ENCODE results near the gene TMEM39A. TPM values are rescaled to one million over a fixed set of nuclear protein-coding genes. Genes with fewer than 3 reads are reported as not detected.

Gene TMEM39A
- total and polyA plus RNA-seq, 2 of the 4 experiments (the other 2 are of a cell fraction) = 29.6 to 117 TPM

DNA sequence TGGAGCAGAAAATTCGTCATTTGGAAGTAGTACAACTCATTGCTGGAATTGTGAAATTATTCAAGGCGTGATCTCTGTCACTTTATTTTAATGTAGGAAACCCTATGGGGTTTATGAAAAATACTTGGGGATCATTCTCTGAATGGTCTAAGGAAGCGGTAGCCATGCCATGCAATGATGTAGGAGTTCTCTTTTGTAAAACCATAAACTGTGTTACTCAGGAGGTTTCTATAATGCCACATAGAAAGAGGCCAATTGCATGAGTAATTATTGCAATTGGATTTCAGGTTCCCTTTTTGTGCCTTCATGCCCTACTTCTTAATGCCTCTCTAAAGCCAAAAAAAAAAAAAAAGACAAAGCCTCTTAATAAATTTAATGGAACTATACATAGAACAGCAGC lies 29.4 kb upstream of the TMEM39A start:
- no peak overlapping the region for H3K4me2 ChIP-seq (ENCODE audit: low read depth, low read length)
- no peak overlapping the region for H2BK5ac ChIP-seq (ENCODE audit: low read depth, low read length, poor library complexity, severe bottlenecking)
- H3K36me3 ChIP-seq (ENCODE audit: control insufficient read depth, insufficient read depth, low read length) = no peaks in the 10 kb centered on the region
- no peak for TF ChIP-seq RCOR1 (IDR thresholded peaks at IDR 0.05; ENCODE audit: insufficient replicate concordance, low read length)
- TF ChIP-seq, protein P1, sequence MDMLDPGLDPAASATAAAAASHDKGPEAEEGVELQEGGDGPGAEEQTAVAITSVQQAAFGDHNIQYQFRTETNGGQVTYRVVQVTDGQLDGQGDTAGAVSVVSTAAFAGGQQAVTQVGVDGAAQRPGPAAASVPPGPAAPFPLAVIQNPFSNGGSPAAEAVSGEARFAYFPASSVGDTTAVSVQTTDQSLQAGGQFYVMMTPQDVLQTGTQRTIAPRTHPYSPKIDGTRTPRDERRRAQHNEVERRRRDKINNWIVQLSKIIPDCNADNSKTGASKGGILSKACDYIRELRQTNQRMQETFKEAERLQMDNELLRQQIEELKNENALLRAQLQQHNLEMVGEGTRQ (IDR thresholded peaks at IDR 0.05; ENCODE audit: low read depth, low read length) = no peak
- no peak for TF ChIP-seq NFE2L2 (IDR thresholded peaks at IDR 0.05; ENCODE audit: low read depth, low read length)
- no peak for TF ChIP-seq POLR2A (IDR thresholded peaks at IDR 0.05; ENCODE audit: low read depth, low read length)
- no peak for TF ChIP-seq SMC3 (IDR thresholded peaks at IDR 0.05; ENCODE audit: low read depth, low read length)
- no peak for TF ChIP-seq CEBPB (IDR thresholded peaks at IDR 0.05; ENCODE audit: low read depth, low read length)
- TF ChIP-seq FOS (IDR thresholded peaks at IDR 0.05; ENCODE audit: low read depth, low read length) = no peak
- TF ChIP-seq RFX5 (IDR thresholded peaks at IDR 0.05; ENCODE audit: low read depth, low read length) = no peak
- no peak for TF ChIP-seq CHD1 (IDR thresholded peaks at IDR 0.05; ENCODE audit: low read depth, low read length)
- TF ChIP-seq BHLHE40 (IDR thresholded peaks at IDR 0.05; ENCODE audit: low read depth, low read length) = no peak
- no peak overlapping the region for H3K4ac ChIP-seq (ENCODE audit: low read depth, low read length)
- dilution Hi-C loops (cut with HindIII; ENCODE audit: low sequenced_read_pairs, unreplicated experiment) (no loop called here), in situ Hi-C loops (cut with MboI; ENCODE audit: low sequenced_read_pairs) (no loop called here), intact Hi-C loops (cut with micrococcal nuclease) (no loop called here)
- H4K91ac ChIP-seq (ENCODE audit: insufficient read depth, low read depth, low read length) = no peak overlapping the region
- no TSS peak for BruUV-seq (replicated peaks)
- no peak overlapping the region for H3K14ac ChIP-seq (replicated peaks; ENCODE audit: low read depth, low read length)
- H2BK15ac ChIP-seq (ENCODE audit: low read depth, low read length) = no peak overlapping the region
- no peak overlapping the region for H4K5ac ChIP-seq (ENCODE audit: low read depth, low read length)
- no peak overlapping the region for H2BK120ac ChIP-seq (ENCODE audit: low read depth, low read length)
- no peak overlapping the region for H3K9ac ChIP-seq (ENCODE audit: low read depth, low read length)
- no peak overlapping the region for H3K27ac ChIP-seq (ENCODE audit: insufficient read depth, low read length)
- H3K18ac ChIP-seq (ENCODE audit: low read depth, low read length) = no peak overlapping the region
- H3K4me3 ChIP-seq (ENCODE audit: insufficient read depth, low read depth, low read length) = no peak overlapping the region
- no peaks in the 10 kb centered on the region for H4K20me1 ChIP-seq (ENCODE audit: insufficient read depth, low read length)
- H3K27me3 ChIP-seq (ENCODE audit: control insufficient read depth, insufficient read depth, low read length) = no peaks in the 10 kb centered on the region
- ChIA-PET POLR2A (ENCODE audit: unreplicated experiment) (no interaction called here), CTCF (no interaction called here)
- no peaks in the 10 kb centered on the region for H3K9me1 ChIP-seq (ENCODE audit: insufficient read depth, low read length)
- no peak overlapping the region for H2AFZ ChIP-seq (replicated peaks; ENCODE audit: low read length, poor library complexity)
- no peak for ATAC-seq (ENCODE audit: low read depth)
- H4K8ac ChIP-seq (ENCODE audit: low read depth in 2 of 2, low read length in 2 of 2) = no peak overlapping the region
- no peak overlapping the region for H2AK9ac ChIP-seq (replicated peaks; ENCODE audit: low read depth, low read length, poor library complexity)
- no peak overlapping the region for H3K56ac ChIP-seq (ENCODE audit: extremely low read depth, insufficient read depth, low read length)
- H3K4me1 ChIP-seq (ENCODE audit: control insufficient read depth, insufficient read depth, low read length) = no peaks in the 10 kb centered on the region; the same call in 1 of the 2 replicates
- no peak overlapping the region for H2AK5ac ChIP-seq (ENCODE audit: low read depth, low read length)
- no peaks in the 10 kb centered on the region for H3K9me3 ChIP-seq (ENCODE audit: control insufficient read depth, insufficient read depth, low read length)
- no peak for DNase-seq
- H3K79me1 ChIP-seq (ENCODE audit: low read depth in 1 of 2, low read length in 2 of 2) = peaks cover 8% of the 10 kb centered on the region in 2 experiments; a peak in 2 of 4 replicates
- WGBS, 2 experiments (ENCODE audit: extremely low coverage in 2 of 2, insufficient read length in 1 of 2) = no CpG with 5 or more reads among the region's 3 CpGs
- H2BK20ac ChIP-seq (ENCODE audit: low read depth, low read length) = no peak overlapping the region
- no peak overlapping the region for H3K23ac ChIP-seq (ENCODE audit: low read depth, low read length)

Measured in IMR-90 (cell line).